GM12891 (cell line): Measurements from ENCODE around the gene HSPA12B.

Source experiments
- PAX5 ChIP-seq: IDR thresholded peaks from 2 replicates; pipeline ENCODE4 v1.6.1; 2011; ENCODE audit warnings: low read length, moderate library complexity, mild to moderate bottlenecking; ENCODE audit not compliant: insufficient read depth, severe bottlenecking
- POLR2A ChIP-seq: IDR thresholded peaks from 2 replicates; pipeline ENCODE4 v1.6.1; 2011; ENCODE audit warnings: low read depth, low read length, control low read depth
- POLR2AphosphoS5 ChIP-seq: IDR thresholded peaks from 2 replicates; pipeline ENCODE4 v1.6.1; 2011; ENCODE audit warnings: low read depth, low read length, control low read depth
- POU2F2 ChIP-seq: IDR thresholded peaks from 2 replicates; pipeline ENCODE4 v1.6.1; 2011; ENCODE audit warnings: low read depth, mild to moderate bottlenecking, control low read depth, low read length, moderate library complexity
- SPI1 ChIP-seq: IDR thresholded peaks from 2 replicates; pipeline ENCODE4 v1.6.1; 2011; ENCODE audit warnings: low read depth, low read length, control low read depth
- TAF1 ChIP-seq: IDR thresholded peaks from 2 replicates; pipeline ENCODE4 v1.6.1; 2011; ENCODE audit warnings: low read depth, low read length, control low read depth

DNA sequence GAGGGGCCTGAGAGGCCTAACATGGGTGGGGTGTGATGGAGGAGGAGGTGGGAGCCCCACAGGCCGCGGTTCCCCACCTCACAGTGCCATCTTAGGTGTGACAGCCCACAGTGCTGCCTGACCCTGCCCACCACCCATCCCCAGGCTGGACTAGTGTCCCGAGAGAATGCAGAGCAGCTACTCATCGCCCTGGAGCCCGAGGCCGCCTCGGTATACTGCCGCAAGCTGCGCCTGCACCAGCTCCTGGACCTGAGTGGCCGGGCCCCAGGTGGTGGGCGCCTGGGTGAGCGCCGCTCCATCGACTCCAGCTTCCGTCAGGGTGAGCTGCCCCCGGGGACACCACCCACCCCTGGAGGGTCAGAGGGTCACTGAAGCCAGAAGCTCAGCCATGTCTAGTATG, 15.6 kb downstream of the HSPA12B start:
- no peak for TF ChIP-seq POLR2AphosphoS5
- TF ChIP-seq PAX5, result no peak
- TF ChIP-seq POLR2A, result no peak
- no peak for TF ChIP-seq SPI1
- no peak for TF ChIP-seq TAF1
- no peak for TF ChIP-seq POU2F2
